ENCODE measurements around the gene RNF166. TPM values are rescaled to one million over a fixed set of nuclear protein-coding genes. Genes with fewer than 3 reads are reported as not detected.
A peak's percentile ranks its signal among the peaks of the same experiment; 100 is the strongest.

Gene RNF166
- total RNA-seq, 4 donors from 2014 or later, result 14.7 to 21.8 (median 17.7) TPM

GRCh38 chr16:88705076-88705684 lies 1.0 kb downstream of the RNF166 start:
- intact Hi-C loops (cut with DNase I; ENCODE audit: low total_unique reads), result no loop called here
- DNase-seq (ENCODE audit: low spot score in 2 of 2), result no peak
- TF ChIP-seq POLR2A (IDR thresholded peaks at IDR 0.05) (no peak), CTCF (IDR thresholded peaks at IDR 0.05) (no peak)
- peak overlapping the region; percentile 80 for H3K4me3 ChIP-seq (ENCODE audit: low read depth, poor library complexity, severe bottlenecking)
- WGBS, 2 donors, result 23 to 28% methylated on average over 9 of the region's 9 CpGs

- WGBS, 2 donors, result 48 to 61% methylated on average over 19 to 22 of the region's 26 CpGs
- no peak for DNase-seq (ENCODE audit: low spot score in 2 of 2)
- intact Hi-C loops (cut with DNase I; ENCODE audit: low total_unique reads), result no loop called here
- no peak overlapping the region for H3K4me3 ChIP-seq (ENCODE audit: low read depth, poor library complexity, severe bottlenecking)
- no peak for TF ChIP-seq CTCF (IDR thresholded peaks at IDR 0.05)
- no peak for TF ChIP-seq POLR2A (IDR thresholded peaks at IDR 0.05)
Measured at GRCh38 chr16:88703486-88704309, 2.5 kb downstream of the RNF166 start.

DNA sequence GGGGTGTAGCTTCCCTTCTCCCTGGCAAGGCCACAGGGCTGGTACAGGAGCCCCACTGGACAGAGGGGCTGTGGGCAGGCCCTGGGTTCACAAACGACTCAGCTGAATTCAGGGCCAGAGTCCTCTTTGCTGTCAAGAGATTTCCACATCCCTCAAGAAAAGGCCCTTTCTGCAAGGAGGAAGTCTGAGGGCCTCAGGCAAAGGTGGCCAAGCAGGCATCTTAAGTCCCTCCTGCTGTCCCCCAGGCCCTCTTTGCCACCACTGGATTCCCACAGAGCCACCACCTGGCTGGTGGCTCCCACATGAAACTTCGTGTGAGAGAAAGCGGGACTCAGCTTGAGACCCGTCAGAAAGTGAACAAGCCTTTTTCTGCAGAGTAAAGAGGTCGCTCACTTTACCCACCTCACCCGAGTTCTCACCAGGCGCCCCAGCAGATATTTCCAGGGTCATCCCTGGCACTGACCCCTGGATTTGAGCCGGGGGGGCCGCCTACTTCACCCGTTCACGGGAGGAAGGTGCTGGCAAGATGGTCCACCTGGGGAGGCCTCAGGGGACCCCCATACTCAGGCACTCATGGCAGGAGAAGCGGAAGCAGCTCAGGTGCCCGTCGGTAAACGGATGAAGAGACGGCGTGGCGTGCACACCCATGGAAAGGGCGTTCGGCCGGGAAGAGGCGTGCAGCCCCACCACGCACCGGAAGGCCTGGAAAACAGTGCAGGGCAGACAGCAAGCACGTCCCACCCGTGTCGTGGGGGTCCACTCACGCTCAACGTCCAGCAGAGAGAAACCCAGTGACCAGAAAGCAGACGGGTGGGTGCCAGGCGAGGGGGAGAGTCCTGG lies 3.6 kb downstream of the RNF166 start:
- no peak overlapping the region for H3K4me3 ChIP-seq (ENCODE audit: low read depth, poor library complexity, severe bottlenecking)
- intact Hi-C loops (cut with DNase I; ENCODE audit: low total_unique reads), result no loop called here
- no peak for DNase-seq (ENCODE audit: low spot score in 2 of 2)
- TF ChIP-seq POLR2A (IDR thresholded peaks at IDR 0.05) (no peak), CTCF (IDR thresholded peaks at IDR 0.05) (no peak)
- 81 to 82% methylated on average over 31 of the region's 31 CpGs for WGBS, 2 donors

GRCh38 chr16:88701581-88702370 lies 4.4 kb downstream of the RNF166 start:
- DNase-seq (ENCODE audit: low spot score in 2 of 2), result no peak
- TF ChIP-seq CTCF (IDR thresholded peaks at IDR 0.05) (no peak), POLR2A (IDR thresholded peaks at IDR 0.05) (no peak)
- 69 to 74% methylated on average over 22 to 23 of the region's 30 CpGs for WGBS, 2 donors
- intact Hi-C loops (cut with DNase I; ENCODE audit: low total_unique reads), result no loop called here
- H3K4me3 ChIP-seq (ENCODE audit: low read depth, poor library complexity, severe bottlenecking), result no peak overlapping the region

All from lower leg skin (tissue), 4 donors.